Parathyroid adenoma (tissue), 2 donors: ENCODE measurements around the gene NISCH.

ENCODE experiments used
- H2AFZ ChIP-seq: fragments of 300-600 bp; sonication (generic); one replicate; pipeline ENCODE4 v1.7.0; 2017; ENCODE audit warnings: antibody characterized with exemption, mild to moderate bottlenecking
- H3K27ac ChIP-seq: fragments of 300-600 bp; sonication (generic); one replicate; pipeline ENCODE4 v1.7.0; 2017
- H3K27me3 ChIP-seq: fragments of 300-600 bp; sonication (generic); one replicate; pipeline ENCODE4 v1.7.0; 2017; ENCODE audit warnings: low read length; ENCODE audit not compliant: control insufficient read depth, insufficient read depth
- H3K36me3 ChIP-seq: fragments of 300-600 bp; sonication (generic); one replicate; pipeline ENCODE4 v1.7.0; 2017; ENCODE audit warnings: low read length; ENCODE audit not compliant: control insufficient read depth, insufficient read depth
- H3K4me1 ChIP-seq: fragments of 300-600 bp; sonication (generic); one replicate; pipeline ENCODE4 v1.7.0; 2017; ENCODE audit warnings: control low read depth
- H3K4me2 ChIP-seq: fragments of 300-600 bp; sonication (generic); one replicate; pipeline ENCODE4 v1.7.0; 2017; ENCODE audit warnings: low read length
- H3K4me3 ChIP-seq: fragments of 300-600 bp; sonication (generic); one replicate; pipeline ENCODE4 v1.7.0; 2017; ENCODE audit warnings: low read depth, low read length
- H3K79me2 ChIP-seq: fragments of 300-600 bp; sonication (generic); one replicate; pipeline ENCODE4 v1.7.0; 2017; ENCODE audit warnings: control low read depth
- H3K9ac ChIP-seq: fragments of 300-600 bp; sonication (generic); one replicate; pipeline ENCODE4 v1.7.0; 2017; ENCODE audit warnings: mild to moderate bottlenecking
- H3K9me3 ChIP-seq: fragments of 300-600 bp; sonication (generic); one replicate; pipeline ENCODE4 v1.7.0; 2017; ENCODE audit warnings: low read length; ENCODE audit not compliant: control insufficient read depth
- CTCF ChIP-seq: fragments of 300-600 bp; sonication (generic); IDR thresholded peaks from one replicate; pipeline ENCODE4 v1.7.0; 2017; ENCODE audit warnings: antibody characterized with exemption, mild to moderate bottlenecking
- donor health status: primary hyperparathyroidism.

Gene NISCH

DNA sequence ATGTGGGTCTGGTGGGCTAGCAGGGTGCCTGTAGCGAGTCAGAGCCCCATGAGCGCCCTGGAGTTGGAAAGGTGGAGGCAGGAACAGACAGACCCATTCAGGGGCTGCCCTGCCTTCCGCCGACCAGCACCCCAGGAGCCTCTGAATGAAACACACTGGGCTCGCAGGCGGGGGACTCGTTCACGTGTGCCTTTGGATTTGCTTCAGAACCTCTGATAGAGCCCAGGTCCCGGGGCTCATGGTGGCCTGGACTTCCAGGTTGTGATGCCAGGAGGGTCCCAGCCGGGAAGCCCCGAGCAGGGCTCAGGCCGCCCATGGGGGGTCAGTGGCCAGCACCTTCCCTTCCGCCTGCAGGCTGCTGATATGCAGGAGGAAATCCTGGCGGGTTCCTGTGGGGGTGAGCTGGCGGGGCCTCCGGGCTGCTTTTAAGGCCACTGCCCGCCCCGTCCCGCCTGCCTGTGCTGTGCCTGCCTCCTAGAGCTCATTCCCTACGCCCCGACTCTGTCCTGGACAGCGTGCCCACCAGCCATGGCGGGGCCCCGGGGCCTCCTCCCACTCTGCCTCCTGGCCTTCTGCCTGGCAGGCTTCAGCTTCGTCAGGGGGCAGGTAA is 39.6 kb downstream of the NISCH start, which contains the start of gene STAB1:
Gene STAB1 (plus strand): TSS at position 453 of the 610 bp plus-strand sequence. CDS start 76 bp downstream, at position 529.
- Histone ChIP-seq H3K27ac (no peak within 1 kb of the TSS), H2AFZ (no peak within 1 kb of the TSS), H3K9ac (no peak within 1 kb of the TSS), H3K4me3 (no peak within 1 kb of the TSS), H3K79me2 (no peaks in the 10 kb centered on the region), H3K4me1 (peaks cover 10% of the 10 kb centered on the region), H3K36me3 (no peaks in the 10 kb centered on the region), H3K4me2 (no peak within 1 kb of the TSS), H3K27me3 (no peaks in the 10 kb centered on the region), H3K9me3 (no peaks in the 10 kb centered on the region)
- no peak for TF ChIP-seq CTCF

DNA sequence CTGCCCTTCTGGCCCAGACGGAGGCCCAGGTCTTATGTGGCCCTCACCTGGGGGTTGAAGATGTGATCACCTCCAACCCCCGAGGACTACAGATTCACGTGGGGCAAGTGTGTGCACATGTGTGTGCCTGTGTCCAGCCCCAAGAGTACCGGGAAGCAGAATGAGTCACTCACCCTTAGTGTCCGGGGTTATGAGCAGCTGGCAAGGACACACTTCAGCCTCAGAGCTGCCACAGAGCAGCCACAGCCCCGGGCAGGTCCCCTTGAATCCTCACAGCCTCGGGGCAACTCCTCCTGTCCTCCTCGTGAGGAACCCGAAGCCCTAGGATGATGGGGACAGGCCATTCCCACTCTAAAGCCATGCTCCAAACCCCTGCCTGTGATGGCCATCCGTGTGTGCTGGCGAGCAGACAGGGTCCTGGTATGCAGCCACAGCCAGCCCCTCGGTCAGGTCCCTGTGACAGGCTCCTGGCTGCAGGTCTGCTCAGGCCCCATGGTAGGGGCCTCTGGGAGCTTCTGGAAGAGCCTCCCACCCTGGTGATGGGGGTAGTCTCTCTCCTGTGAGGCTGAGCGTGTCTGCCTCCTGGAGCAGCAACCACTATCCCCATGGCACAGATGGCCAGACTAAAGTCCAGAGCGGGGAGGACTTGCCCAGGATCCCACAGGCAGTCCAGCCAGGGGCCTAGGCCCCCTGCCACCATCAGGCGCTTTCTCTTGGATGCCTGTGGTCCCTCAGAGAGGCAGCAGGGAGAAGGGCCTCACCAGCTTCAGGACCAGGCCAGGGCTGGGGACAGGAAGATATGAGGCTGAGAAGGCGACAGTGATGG is 40.6 kb downstream of the NISCH start:
- no peak overlapping the region for H3K9ac ChIP-seq
- no peaks in the 10 kb centered on the region for H3K36me3 ChIP-seq
- H3K4me2 ChIP-seq: no peak overlapping the region
- H3K4me1 ChIP-seq: peaks cover 6% of the 10 kb centered on the region
- no peak for TF ChIP-seq CTCF
- no peak overlapping the region for H3K4me3 ChIP-seq
- no peak overlapping the region for H2AFZ ChIP-seq
- H3K27ac ChIP-seq: no peak overlapping the region
- H3K9me3 ChIP-seq: no peaks in the 10 kb centered on the region
- no peaks in the 10 kb centered on the region for H3K79me2 ChIP-seq
- no peaks in the 10 kb centered on the region for H3K27me3 ChIP-seq

DNA sequence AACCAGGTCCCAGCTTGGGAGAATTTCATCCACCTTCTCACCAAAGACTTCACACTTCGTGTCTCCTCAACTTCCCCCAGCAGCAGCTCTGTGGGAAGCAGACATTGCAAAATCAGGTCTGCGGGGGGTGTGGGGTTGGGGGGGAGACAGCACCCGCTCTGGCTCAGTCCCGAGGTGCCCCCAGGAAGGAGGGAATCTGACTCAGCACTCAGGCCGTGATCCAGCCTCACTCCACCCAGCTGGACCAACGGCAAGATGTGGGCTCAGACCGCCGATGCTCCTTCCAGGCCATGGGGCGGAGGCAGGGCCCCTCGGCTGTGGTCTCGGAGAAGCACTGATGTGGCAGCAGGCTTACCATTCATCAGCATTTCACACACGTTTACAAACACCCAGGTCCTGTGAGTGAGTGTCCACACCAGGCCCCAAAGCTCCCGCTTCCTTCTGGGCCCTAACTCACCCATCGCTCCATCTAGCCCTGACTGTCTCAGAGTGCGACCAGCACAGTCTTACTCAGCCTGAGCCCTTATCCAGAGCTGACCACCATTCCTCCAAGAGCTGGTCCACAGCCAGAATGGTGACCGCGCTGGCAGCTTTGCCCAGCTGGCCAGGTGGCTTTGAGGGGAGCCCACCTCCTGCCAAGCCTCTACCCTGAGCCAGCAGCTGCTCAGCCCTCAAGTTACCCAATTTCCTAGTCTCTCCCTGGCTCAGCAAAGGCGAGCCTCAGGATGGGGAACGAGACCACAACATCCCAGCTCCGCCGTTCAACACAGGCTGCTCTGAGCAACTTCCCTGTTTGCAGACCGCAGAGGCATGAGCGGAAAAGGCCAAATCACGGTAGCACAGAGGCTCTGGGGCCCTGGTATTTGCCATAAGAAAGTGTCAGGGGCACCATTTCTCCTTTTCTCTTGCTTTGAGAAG is 43.0 kb downstream of the NISCH start:
- no peak overlapping the region for H3K4me3 ChIP-seq
- no peaks in the 10 kb centered on the region for H3K9me3 ChIP-seq
- TF ChIP-seq CTCF: no peak
- no peaks in the 10 kb centered on the region for H3K79me2 ChIP-seq
- H3K36me3 ChIP-seq: no peaks in the 10 kb centered on the region
- H2AFZ ChIP-seq: no peak overlapping the region
- H3K4me2 ChIP-seq: no peak overlapping the region
- H3K27me3 ChIP-seq: no peaks in the 10 kb centered on the region
- H3K27ac ChIP-seq: no peak overlapping the region
- no peak overlapping the region for H3K9ac ChIP-seq
- no peaks in the 10 kb centered on the region for H3K4me1 ChIP-seq

DNA sequence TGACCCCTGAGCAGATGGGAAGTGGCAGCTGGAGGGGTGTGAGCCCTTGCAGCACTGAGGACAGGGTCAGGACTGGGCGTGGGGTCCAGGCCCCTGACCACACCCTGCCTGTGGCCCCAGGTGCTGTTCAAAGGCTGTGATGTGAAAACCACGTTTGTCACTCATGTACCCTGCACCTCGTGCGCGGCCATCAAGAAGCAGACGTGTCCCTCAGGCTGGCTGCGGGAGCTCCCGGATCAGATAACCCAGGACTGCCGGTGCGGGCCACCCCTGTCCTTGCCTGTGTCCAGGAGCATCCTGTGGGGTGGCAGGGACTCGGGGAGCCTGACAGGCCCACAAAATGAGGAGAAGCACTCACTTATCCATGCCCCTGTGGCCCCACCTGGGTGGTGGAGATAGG is 45.6 kb downstream of the NISCH start:
- TF ChIP-seq CTCF: no peak
- Histone ChIP-seq H3K27ac (no peak overlapping the region), H3K36me3 (no peaks in the 10 kb centered on the region), H3K4me2 (no peak overlapping the region), H2AFZ (no peak overlapping the region), H3K4me3 (no peak overlapping the region), H3K4me1 (no peaks in the 10 kb centered on the region), H3K9ac (no peak overlapping the region), H3K79me2 (no peaks in the 10 kb centered on the region), H3K9me3 (no peaks in the 10 kb centered on the region), H3K27me3 (no peaks in the 10 kb centered on the region)
